GM18870 (cell line): Measurements from ENCODE around the gene PAPPA2.
"Not testable (repeated sequence)": the region's sequence is repeated elsewhere in the genome, so short reads cannot be mapped to it uniquely, and the experiment has no call there.

ENCODE experiments used
- ATAC-seq: cut with Tn5 transposase; IDR thresholded peaks from one replicate; pipeline ENCODE4 v1.9.1; 2021; ENCODE audit warnings: moderate library complexity; ENCODE audit not compliant: unreplicated experiment

The PAPPA2 gene

GRCh38 chr1:176602388-176603004, 139.5 kb downstream of the PAPPA2 start:
- ATAC-seq = no peak

DNA sequence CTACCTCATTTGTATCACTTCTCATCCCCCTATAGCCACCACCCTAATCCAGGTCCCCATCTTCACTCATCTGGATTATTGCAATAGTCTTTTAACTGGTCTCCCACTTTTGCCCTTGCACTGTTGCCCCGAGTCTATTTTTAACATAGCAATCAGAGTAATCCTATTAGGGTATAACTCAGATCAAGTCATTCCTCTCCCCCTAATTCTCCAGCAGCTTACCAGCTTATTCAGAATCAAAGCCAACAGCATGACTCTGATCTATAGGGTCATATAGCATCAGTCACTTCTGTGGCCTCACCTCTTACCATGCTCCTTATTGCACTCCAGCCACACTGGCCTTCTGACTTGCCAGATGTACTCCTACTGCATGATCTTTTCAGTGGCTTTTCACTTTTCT, 140.7 kb downstream of the PAPPA2 start:
- ATAC-seq = no peak

GRCh38 chr1:176604461-176604860, 141.5 kb downstream of the PAPPA2 start:
- no peak for ATAC-seq

DNA sequence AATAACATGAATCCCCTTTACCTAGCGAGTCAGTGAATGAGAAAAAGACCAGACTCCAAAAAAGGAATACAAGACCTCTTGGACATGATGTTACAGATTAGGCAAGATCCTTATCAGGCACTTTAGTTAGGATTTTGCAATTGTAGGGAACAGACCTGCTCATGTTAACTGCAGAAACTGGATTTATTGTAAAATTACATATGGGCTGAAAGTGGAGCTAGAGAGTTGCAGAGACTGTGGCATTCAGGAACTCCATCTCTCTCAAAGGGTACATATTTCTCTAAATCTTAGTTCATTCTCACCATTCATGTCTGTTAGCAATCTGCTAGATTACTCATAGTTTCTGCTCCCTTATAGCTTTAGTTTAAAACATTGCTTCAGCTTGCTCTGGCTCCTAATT, 142.2 kb downstream of the PAPPA2 start:
- ATAC-seq = no peak

DNA sequence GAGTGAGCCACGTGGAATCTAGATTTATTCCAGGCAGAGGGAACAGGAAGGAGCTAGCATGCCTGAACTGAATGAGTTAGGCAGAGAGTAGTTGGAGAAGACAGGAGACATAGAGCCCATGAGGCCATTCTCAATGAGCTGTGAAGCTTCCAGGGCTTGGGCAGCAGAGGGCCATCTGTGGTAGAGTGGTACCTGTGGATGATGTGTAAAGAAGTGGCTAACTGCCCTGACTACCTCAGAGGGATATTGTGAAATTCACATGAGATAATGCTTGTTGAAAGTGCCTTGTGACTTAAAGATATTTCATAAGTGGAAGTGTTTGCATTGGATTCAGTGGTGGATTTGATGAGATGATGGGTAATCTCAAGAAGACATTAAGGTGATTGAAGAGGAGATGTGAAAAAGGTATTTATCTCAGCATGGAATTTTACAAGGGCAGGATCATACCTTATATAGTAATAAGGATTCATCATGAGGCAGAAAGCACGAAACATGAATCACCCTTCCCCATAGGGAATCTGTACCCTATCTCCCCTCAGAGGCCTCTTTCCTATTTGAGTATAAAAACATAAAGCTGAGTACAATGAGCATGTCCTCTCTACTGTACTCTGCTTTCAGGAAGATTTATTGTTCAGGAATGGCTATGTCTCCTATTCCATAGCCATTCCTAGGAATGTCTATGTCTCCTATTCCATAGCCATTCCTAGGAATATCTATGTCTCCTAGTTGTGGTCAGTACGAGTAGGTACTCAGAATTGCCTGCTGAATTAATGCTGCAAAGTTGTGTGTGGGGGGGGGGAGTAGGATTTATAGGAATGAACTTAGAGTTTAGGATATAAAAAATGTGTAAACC, 146.8 kb downstream of the PAPPA2 start:
- ATAC-seq = no peak

DNA sequence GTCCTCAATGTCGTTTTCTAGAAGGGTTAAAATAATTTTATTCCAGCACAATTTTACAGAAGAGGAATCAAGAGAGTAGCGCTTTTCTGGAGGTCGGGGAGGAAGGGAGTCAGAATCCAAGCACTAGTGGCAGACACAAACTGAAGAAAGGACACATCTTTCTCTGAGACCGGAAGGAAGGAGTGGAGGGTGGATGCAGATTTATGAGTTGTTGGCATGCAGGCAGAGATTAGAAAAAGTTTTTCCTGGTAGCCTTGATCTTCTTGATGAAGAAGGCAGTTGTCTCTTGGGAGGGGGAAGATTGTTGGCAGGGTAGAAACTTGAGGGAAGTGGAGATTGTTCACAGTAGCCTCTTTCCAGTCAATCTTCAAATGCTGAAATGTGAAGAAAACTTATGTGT, 149.8 kb downstream of the PAPPA2 start:
- no peak for ATAC-seq

GRCh38 chr1:176617881-176618280, 154.9 kb downstream of the PAPPA2 start:
- no peak for ATAC-seq

DNA sequence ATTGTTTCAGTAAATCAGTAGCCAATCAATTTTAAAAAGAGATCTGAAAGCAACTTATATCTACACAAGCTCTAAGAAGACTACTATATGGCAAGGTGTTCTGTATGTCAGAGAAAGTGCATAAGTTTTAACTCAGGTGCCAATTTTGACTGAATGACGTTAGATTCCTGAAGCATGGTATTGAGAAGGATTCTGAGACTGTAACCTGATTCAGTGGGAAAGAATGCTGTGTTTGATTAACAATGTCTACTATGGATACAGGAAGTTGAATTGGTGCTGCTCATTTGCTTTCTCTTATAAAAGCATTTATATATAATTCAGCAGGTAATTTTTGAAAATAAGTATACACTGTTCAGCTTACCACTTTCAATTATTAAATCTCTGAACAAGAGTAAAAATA, 156.3 kb downstream of the PAPPA2 start:
- no peak for ATAC-seq

DNA sequence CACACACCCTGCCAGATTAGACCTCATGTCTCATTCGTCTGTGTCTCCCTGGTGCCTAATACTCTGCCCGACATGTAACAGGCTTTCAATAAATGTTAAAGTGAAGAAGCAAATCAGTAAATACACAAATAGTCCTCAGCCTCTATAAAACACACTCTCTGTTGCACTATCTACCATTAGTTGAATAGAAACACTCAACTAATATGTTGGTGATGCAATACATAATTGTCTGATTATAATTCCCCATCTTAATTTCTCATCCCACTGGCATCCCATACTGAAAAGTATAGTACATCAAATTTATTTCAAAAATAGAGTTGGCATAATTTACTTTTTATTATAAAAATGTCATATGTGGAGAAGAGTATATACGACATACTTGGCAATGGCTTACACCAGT, 162.4 kb downstream of the PAPPA2 start:
- no peak for ATAC-seq

DNA sequence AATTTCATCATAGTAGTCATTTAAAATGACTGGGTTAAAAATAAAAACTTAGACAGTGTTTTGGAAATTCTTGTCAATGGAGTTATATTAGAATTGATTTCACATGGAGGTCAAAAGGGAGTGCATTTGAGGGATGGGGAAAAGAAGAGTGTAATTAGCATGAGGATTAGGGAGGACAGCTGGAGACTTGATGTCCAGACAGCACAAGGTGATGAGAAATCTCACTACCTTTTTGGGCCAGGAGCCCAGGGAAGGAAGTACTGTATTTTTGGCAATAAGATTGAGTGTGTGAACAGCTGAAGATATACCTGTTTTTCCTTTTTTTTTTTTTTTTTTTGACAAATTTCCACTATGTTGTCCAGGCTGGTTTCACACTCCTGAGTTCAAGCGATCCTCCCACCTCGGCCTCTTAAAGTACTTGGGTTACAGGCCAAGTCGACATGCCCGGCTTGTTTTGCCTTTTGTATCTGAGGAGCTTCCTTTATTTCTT, 163.6 kb downstream of the PAPPA2 start:
- ATAC-seq = no peak

GRCh38 chr1:176628775-176629174, 165.8 kb downstream of the PAPPA2 start:
- no peak for ATAC-seq

GRCh38 chr1:176634733-176635132, 171.8 kb downstream of the PAPPA2 start:
- ATAC-seq = not testable (repeated sequence)

GRCh38 chr1:176638713-176639526, 175.9 kb downstream of the PAPPA2 start:
- ATAC-seq = no peak

DNA sequence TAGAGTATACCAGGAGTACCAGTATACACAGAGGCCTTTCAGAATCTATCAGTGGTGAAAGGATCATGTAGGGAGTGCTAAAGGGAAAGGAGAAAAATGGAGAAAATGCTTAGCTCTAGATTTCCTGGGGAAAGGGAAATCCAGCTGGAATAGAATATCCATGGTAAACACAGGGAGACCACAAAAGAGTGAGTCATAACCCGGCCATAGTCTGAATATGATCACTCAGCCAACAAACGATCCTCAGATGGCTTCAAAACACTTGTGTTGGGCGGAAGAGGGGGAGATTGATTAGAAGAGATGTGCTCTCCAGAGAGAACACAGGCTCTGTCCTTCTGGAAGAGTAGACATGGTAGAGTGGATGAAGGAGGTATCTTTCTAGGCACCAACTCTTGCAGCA, 180.6 kb downstream of the PAPPA2 start:
- no peak for ATAC-seq

- ATAC-seq = no peak
Observed at GRCh38 chr1:176648556-176648955, 185.6 kb downstream of the PAPPA2 start.

DNA sequence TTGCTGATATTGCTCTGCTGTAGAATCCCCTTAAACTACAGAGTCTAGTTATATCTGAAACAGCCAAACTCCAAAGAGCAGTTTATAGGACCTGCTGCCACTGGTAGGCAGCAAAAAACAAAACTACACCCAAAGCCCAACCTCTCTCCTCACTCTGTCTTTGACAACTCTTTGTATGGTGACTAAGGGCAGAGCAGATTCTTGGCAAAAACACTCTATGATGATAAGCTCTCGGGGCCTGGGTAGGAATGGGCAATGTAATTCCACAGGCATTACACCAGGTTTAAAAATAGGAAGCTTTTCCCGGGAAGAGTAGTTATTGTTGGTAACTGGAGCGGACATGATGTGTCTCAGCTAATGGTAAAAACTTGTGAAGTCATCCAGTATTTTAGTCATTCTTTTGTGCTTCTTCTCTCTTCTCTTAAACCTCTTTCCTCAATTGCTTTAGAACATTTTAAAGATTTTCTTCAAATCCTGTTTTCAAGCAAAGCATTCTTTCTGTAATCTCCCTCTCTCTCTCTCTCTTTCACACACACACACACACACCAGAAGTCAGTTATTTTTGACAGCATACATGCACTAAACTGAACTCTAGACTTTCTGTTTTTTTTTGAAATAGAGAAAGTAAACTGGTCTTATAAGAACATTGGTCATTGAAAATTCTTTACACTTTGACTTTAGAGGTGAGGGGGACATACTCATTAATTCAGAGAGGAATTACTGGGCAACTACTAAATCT, 193.5 kb downstream of the PAPPA2 start:
- ATAC-seq = no peak

- ATAC-seq = no peak
Observed at GRCh38 chr1:176669782-176670181, 206.8 kb downstream of the PAPPA2 start.

DNA sequence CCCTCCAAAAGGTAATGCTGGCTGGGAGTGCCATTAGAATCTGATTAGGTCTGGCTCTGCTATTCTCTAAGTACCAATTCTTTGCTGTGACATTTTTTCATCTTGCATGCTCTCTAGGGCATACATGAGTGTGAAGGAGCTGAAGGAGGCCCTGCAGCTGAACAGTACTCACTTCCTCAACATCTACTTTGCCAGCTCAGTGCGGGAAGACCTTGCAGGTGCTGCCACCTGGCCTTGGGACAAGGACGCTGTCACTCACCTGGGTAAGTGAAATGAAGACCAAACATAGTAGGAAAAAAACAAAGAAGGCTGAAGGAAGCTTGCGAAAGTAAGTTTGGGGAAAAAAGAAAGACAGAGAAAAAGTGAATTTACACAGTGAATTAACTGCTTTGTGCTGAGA, 207.9 kb downstream of the PAPPA2 start:
- no peak for ATAC-seq

DNA sequence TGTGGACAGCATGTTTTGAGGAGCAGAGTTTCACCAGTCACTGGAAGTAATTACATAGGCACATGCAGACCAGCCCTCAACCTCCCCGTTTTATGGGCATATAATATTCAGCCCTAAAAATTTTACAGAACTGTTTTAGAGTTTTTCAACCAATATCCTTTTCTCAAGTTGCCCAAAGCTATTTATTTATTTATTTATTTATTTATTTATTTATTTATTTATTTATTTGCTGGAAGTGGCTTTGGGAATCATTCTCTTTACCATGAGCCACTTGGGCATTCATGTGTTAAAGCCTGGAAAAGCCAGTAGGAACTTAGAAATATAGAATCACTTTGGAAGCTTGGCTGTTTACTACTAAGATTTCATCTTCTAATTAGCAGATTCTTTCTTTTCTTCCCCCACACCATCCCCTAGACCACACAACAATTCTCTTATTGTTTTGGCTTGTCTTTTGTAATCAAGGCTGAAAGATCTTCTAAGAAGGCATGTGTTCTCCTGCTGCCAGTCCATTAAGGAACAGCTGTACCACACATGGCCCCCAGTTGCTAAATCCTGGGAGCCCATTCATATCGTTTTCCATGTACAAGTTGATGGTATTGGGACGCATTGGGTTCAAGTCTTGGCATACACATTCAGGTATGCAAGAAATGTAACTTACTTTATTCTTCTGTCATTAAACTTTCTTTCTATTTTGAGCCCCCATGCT, 220.0 kb downstream of the PAPPA2 start:
- no peak for ATAC-seq
